WTC11 (cell line): ENCODE data around the gene HS3ST3A1. TPM values are rescaled to one million over a fixed set of nuclear protein-coding genes. Genes with fewer than 3 reads are reported as not detected.
A peak's percentile ranks its signal among the peaks of the same experiment; 100 is the strongest.

ENCODE experiments used
- ATAC-seq: fragments of 200-7000 bp; cut with Tn5 transposase; 2 replicates; pipeline ENCODE4 v1.10.0; 2021; ENCODE audit warnings: mild to moderate bottlenecking, moderate library complexity
- CTCF ChIA-PET: fragments of 300-600 bp; sonication (Branson Sonifier 250); formaldehyde crosslinking; loops from one replicate; lab custom pipeline; 2021; ENCODE audit warnings: antibody characterized with exemption; lab: Charles Lee
- POLR2A ChIA-PET: fragments of 350-600 bp; sonication (Branson Sonifier 250); formaldehyde crosslinking; loops from one replicate; lab custom pipeline; 2021; ENCODE audit warnings: antibody characterized with exemption; lab: Charles Lee
- DNase-seq: peaks from one replicate; pipeline ENCODE4 v3.0.0; 2021; ENCODE audit warnings: low spot score
- H3K27ac Mint-ChIP-seq: 2 replicates; pipeline ENCODE4 v1.8.0; 2021; ENCODE audit warnings: mixed read lengths
- H3K27me3 Mint-ChIP-seq: 2 replicates; pipeline ENCODE4 v1.8.0; 2021; ENCODE audit warnings: low read depth, mild to moderate bottlenecking, moderate library complexity, mixed read lengths
- H3K36me3 Mint-ChIP-seq: 2 replicates; pipeline ENCODE4 v1.8.0; 2021; ENCODE audit warnings: mixed read lengths
- H3K4me1 Mint-ChIP-seq: 2 replicates; pipeline ENCODE4 v1.8.0; 2022; ENCODE audit warnings: mixed read lengths
- H3K4me3 Mint-ChIP-seq: 2 replicates; pipeline ENCODE4 v1.8.0; 2021; ENCODE audit warnings: mild to moderate bottlenecking, moderate library complexity, mixed read lengths
- H3K9me3 Mint-ChIP-seq: 2 replicates; pipeline ENCODE4 v1.8.0; 2021; ENCODE audit warnings: mixed read lengths
- AR ChIP-seq: fragments of 250-450 bp; sonication (Bioruptor Pico); IDR thresholded peaks from 2 replicates; pipeline ENCODE4 v1.9.0; 2021; ENCODE audit warnings: mild to moderate bottlenecking
- ATF1 ChIP-seq: sonication (generic); formaldehyde crosslinking; IDR thresholded peaks from 2 replicates; pipeline ENCODE4 v1.8.1; 2023; ENCODE audit warnings: mild to moderate bottlenecking, moderate library complexity, missing genetic modification reagents
- JAZF1 ChIP-seq: fragments of 250-450 bp; sonication (Bioruptor Pico); IDR thresholded peaks from 2 replicates; pipeline ENCODE4 v1.9.0; 2021; ENCODE audit warnings: moderate library complexity, mild to moderate bottlenecking, inconsistent platforms
- KAT7 ChIP-seq: sonication (generic); formaldehyde crosslinking; IDR thresholded peaks from 2 replicates; pipeline ENCODE4 v1.8.1; 2023; ENCODE audit warnings: missing genetic modification reagents, mild to moderate bottlenecking, borderline replicate concordance
- MLX ChIP-seq: sonication (generic); formaldehyde crosslinking; IDR thresholded peaks from 2 replicates; pipeline ENCODE4 v1.8.1; 2023; ENCODE audit warnings: mild to moderate bottlenecking, missing genetic modification reagents, moderate library complexity
- MYBL2 ChIP-seq: sonication (generic); formaldehyde crosslinking; IDR thresholded peaks from 2 replicates; pipeline ENCODE4 v1.8.1; 2023; ENCODE audit warnings: mild to moderate bottlenecking, moderate library complexity, missing genetic modification reagents
- PRDM15 ChIP-seq: sonication (generic); formaldehyde crosslinking; IDR thresholded peaks from 2 replicates; pipeline ENCODE4 v1.8.0; 2022; ENCODE audit warnings: missing genetic modification reagents
- PRRX2 ChIP-seq: fragments of 250-450 bp; sonication (Bioruptor Pico); IDR thresholded peaks from 2 replicates; pipeline ENCODE4 v1.8.0; 2021; ENCODE audit warnings: mild to moderate bottlenecking
- TP53 ChIP-seq: sonication (generic); formaldehyde crosslinking; IDR thresholded peaks from 2 replicates; pipeline ENCODE4 v1.8.1; 2023; ENCODE audit warnings: mild to moderate bottlenecking, missing genetic modification reagents
- total RNA-seq: library from RNA; stranded (reverse); gene quantifications from 3 replicates; pipeline ENCODE4 v1.2.3, GENCODE V29; 2021
- TF ChIP-seq, protein P1 (sequence below): sonication (generic); formaldehyde crosslinking; IDR thresholded peaks from 2 replicates; pipeline ENCODE4 v1.8.0; 2022; ENCODE audit warnings: mild to moderate bottlenecking, missing genetic modification reagents
- TF ChIP-seq, protein P2 (sequence below): sonication (generic); formaldehyde crosslinking; IDR thresholded peaks from 2 replicates; pipeline ENCODE4 v1.8.0; 2022; ENCODE audit warnings: mild to moderate bottlenecking, missing genetic modification reagents
- TF ChIP-seq, protein P3 (sequence below): sonication (generic); formaldehyde crosslinking; IDR thresholded peaks from 2 replicates; pipeline ENCODE4 v1.8.1; 2023; ENCODE audit warnings: mild to moderate bottlenecking, missing genetic modification reagents, moderate library complexity
- TF ChIP-seq, protein P4 (sequence below): sonication (generic); formaldehyde crosslinking; IDR thresholded peaks from 2 replicates; pipeline ENCODE4 v1.8.1; 2023; ENCODE audit warnings: mild to moderate bottlenecking, missing genetic modification reagents, borderline replicate concordance
- TF ChIP-seq, protein P5 (sequence below): sonication (generic); formaldehyde crosslinking; IDR thresholded peaks from 2 replicates; pipeline ENCODE4 v1.8.1; 2022; ENCODE audit warnings: low read depth, missing genetic modification reagents, borderline replicate concordance
- TF ChIP-seq, protein P6 (sequence below): sonication (generic); formaldehyde crosslinking; IDR thresholded peaks from 2 replicates; pipeline ENCODE4 v1.8.1; 2022; ENCODE audit warnings: mild to moderate bottlenecking, missing genetic modification reagents, moderate library complexity, borderline replicate concordance

The HS3ST3A1 gene
- total RNA-seq, 1 experiment from 2014 or later = 9.7 TPM

DNA sequence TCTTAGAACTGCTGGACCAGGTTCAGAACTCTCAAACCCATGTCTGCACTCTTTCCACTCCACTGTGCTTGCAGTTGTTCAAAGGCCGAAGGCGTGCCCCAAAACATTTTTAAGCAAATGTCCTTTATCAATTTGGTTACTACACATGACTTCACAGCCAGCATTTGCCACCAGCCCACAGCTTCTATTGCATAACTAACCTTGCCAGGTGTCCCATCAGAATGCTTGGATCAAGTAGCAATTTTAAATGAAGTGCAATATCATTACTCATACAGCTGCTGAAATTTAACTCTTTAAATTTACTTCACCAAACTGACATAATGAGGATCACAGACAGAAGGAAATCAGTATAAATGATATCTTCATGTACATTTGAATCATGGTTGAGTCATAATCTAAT is 29.8 kb upstream of the HS3ST3A1 start (continued):
- TF ChIP-seq PRDM15 (CRISPR knock-in tag) = no peak
- TF ChIP-seq, all 79 proteins: peak for 0

GRCh38 chr17:13626703-13627102 is 25.0 kb upstream of the HS3ST3A1 start:
- POLR2A ChIA-PET = no interaction called here
- ATAC-seq (no peak), DNase-seq (no peak)
- Mint-ChIP-seq H3K4me1 (no peaks in the 10 kb centered on the region), H3K27me3 (no peaks in the 10 kb centered on the region), H3K4me3 (no peak overlapping the region), H3K9me3 (peaks cover 16% of the 10 kb centered on the region), H3K36me3 (peaks cover 9% of the 10 kb centered on the region), H3K27ac (no peak overlapping the region)
- TF ChIP-seq MYBL2 = no peak
- no peak for TF ChIP-seq TP53
- TF ChIP-seq, protein P1, sequence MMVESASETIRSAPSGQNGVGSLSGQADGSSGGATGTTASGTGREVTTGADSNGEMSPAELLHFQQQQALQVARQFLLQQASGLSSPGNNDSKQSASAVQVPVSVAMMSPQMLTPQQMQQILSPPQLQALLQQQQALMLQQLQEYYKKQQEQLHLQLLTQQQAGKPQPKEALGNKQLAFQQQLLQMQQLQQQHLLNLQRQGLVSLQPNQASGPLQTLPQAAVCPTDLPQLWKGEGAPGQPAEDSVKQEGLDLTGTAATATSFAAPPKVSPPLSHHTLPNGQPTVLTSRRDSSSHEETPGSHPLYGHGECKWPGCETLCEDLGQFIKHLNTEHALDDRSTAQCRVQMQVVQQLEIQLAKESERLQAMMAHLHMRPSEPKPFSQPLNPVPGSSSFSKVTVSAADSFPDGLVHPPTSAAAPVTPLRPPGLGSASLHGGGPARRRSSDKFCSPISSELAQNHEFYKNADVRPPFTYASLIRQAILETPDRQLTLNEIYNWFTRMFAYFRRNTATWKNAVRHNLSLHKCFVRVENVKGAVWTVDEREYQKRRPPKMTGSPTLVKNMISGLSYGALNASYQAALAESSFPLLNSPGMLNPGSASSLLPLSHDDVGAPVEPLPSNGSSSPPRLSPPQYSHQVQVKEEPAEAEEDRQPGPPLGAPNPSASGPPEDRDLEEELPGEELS (CRISPR knock-in tag) = no peak
- TF ChIP-seq, protein P2, sequence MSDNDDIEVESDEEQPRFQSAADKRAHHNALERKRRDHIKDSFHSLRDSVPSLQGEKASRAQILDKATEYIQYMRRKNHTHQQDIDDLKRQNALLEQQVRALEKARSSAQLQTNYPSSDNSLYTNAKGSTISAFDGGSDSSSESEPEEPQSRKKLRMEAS = no peak
- no peak for TF ChIP-seq ATF1 (CRISPR knock-in tag)
- TF ChIP-seq MLX (CRISPR knock-in tag) = no peak
- CTCF ChIA-PET = interaction anchor here (0.6 kb wide), 1 partner anchor 45 kb away, joined by 3 read pairs; no protein-coding TSS in a partner anchor

DNA sequence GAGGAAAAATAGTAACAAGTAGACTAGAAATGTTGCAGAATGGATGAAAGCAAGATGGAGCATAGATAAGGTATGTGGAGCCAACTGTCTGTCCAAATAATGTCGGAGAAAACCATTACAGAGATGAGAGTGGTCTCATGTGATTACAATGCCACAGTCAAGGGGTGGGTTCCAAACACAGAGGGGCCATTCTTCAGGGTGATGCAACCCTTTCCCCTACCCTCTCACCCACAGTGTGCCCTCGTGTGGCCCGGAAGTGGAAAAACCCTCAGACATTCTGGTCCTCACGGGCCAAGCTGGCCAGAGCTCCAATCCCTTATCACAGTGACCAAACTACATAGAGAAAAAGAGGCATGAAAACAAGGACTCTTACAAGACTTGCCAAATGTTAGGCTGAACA is 17.7 kb upstream of the HS3ST3A1 start:
- peak; percentile 20 for DNase-seq
- H3K27me3 Mint-ChIP-seq = no peaks in the 10 kb centered on the region
- H3K27ac Mint-ChIP-seq = no peak overlapping the region
- CTCF ChIA-PET = interaction anchor here (0.6 to 1.0 kb wide), 2 partner anchors 17 to 457 kb away, joined by 3 to 4 read pairs; partner anchors contain the start of gene HS3ST3A1
- POLR2A ChIA-PET = no interaction called here
- ATAC-seq = peak; percentile 82
- H3K36me3 Mint-ChIP-seq = peaks cover 9% of the 10 kb centered on the region
- peaks cover 20% of the 10 kb centered on the region for H3K9me3 Mint-ChIP-seq
- H3K4me1 Mint-ChIP-seq = no peaks in the 10 kb centered on the region
- H3K4me3 Mint-ChIP-seq = no peak overlapping the region
- TF ChIP-seq KAT7 (CRISPR knock-in tag) = no peak
- TF ChIP-seq, protein P3, sequence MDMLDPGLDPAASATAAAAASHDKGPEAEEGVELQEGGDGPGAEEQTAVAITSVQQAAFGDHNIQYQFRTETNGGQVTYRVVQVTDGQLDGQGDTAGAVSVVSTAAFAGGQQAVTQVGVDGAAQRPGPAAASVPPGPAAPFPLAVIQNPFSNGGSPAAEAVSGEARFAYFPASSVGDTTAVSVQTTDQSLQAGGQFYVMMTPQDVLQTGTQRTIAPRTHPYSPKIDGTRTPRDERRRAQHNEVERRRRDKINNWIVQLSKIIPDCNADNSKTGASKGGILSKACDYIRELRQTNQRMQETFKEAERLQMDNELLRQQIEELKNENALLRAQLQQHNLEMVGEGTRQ (CRISPR knock-in tag) = no peak
- TF ChIP-seq, protein P4, sequence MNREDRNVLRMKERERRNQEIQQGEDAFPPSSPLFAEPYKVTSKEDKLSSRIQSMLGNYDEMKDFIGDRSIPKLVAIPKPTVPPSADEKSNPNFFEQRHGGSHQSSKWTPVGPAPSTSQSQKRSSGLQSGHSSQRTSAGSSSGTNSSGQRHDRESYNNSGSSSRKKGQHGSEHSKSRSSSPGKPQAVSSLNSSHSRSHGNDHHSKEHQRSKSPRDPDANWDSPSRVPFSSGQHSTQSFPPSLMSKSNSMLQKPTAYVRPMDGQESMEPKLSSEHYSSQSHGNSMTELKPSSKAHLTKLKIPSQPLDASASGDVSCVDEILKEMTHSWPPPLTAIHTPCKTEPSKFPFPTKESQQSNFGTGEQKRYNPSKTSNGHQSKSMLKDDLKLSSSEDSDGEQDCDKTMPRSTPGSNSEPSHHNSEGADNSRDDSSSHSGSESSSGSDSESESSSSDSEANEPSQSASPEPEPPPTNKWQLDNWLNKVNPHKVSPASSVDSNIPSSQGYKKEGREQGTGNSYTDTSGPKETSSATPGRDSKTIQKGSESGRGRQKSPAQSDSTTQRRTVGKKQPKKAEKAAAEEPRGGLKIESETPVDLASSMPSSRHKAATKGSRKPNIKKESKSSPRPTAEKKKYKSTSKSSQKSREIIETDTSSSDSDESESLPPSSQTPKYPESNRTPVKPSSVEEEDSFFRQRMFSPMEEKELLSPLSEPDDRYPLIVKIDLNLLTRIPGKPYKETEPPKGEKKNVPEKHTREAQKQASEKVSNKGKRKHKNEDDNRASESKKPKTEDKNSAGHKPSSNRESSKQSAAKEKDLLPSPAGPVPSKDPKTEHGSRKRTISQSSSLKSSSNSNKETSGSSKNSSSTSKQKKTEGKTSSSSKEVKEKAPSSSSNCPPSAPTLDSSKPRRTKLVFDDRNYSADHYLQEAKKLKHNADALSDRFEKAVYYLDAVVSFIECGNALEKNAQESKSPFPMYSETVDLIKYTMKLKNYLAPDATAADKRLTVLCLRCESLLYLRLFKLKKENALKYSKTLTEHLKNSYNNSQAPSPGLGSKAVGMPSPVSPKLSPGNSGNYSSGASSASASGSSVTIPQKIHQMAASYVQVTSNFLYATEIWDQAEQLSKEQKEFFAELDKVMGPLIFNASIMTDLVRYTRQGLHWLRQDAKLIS (CRISPR knock-in tag) = no peak
- no peak for TF ChIP-seq PRRX2
- TF ChIP-seq, protein P5, sequence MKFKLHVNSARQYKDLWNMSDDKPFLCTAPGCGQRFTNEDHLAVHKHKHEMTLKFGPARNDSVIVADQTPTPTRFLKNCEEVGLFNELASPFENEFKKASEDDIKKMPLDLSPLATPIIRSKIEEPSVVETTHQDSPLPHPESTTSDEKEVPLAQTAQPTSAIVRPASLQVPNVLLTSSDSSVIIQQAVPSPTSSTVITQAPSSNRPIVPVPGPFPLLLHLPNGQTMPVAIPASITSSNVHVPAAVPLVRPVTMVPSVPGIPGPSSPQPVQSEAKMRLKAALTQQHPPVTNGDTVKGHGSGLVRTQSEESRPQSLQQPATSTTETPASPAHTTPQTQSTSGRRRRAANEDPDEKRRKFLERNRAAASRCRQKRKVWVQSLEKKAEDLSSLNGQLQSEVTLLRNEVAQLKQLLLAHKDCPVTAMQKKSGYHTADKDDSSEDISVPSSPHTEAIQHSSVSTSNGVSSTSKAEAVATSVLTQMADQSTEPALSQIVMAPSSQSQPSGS (CRISPR knock-in tag) = no peak
- no peak for TF ChIP-seq AR (CRISPR knock-in tag)
- TF ChIP-seq, protein P6, sequence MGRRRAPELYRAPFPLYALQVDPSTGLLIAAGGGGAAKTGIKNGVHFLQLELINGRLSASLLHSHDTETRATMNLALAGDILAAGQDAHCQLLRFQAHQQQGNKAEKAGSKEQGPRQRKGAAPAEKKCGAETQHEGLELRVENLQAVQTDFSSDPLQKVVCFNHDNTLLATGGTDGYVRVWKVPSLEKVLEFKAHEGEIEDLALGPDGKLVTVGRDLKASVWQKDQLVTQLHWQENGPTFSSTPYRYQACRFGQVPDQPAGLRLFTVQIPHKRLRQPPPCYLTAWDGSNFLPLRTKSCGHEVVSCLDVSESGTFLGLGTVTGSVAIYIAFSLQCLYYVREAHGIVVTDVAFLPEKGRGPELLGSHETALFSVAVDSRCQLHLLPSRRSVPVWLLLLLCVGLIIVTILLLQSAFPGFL (CRISPR knock-in tag) = no peak
- no peak for TF ChIP-seq JAZF1
